T-cell (primary cell): Measurements from ENCODE around the gene ARHGAP12. TPM values are rescaled to one million over a fixed set of nuclear protein-coding genes. Genes with fewer than 3 reads are reported as not detected.
A peak's percentile ranks its signal among the peaks of the same experiment; 100 is the strongest.

Source experiments
- ATAC-seq, 4 experiments: fragments of 200-7000 bp in 3 of 4; fragments of 150-1000 bp in 1 of 4; cut with Tn5 transposase; replicated peaks in 1 of 4; 1 replicate in 3 of 4; 2 replicates in 1 of 4; pipeline ENCODE4 v1.10.0; 2021; ENCODE audit warnings: moderate library complexity in 3 of 4, mild to moderate bottlenecking in 2 of 4, moderate number of reproducible peaks in 1 of 4
- CTCF ChIA-PET, 2 donors: fragments of 300-600 bp; sonication (Branson Sonifier 250); formaldehyde crosslinking; loops; one replicate each; lab custom pipeline; 2022; ENCODE audit warnings: antibody characterized with exemption in 2 of 2; lab: Charles Lee
- POLR2A ChIA-PET, 2 donors: fragments of 300-600 bp; sonication (Branson Sonifier 250); formaldehyde crosslinking; loops; one replicate each; lab custom pipeline; 2022; ENCODE audit warnings: antibody characterized with exemption in 2 of 2; lab: Charles Lee
- DNase-seq, 35 experiments: peaks; one replicate each; pipeline versions ENCODE4 v3.0.0 to v3.0.0-alpha.2; 2013 to 2023
- H3K27ac ChIP-seq: one replicate; pipeline ENCODE4 v1.5.1; 2013; ENCODE audit warnings: low read length
- H3K27me3 ChIP-seq, 2 experiments: replicated peaks in 1 of 2; 1 replicate in 1 of 2; 2 replicates in 1 of 2; pipeline versions ENCODE4 v1.6.1 to v1.7.0; 2013; ENCODE audit warnings: low read length in 1 of 2, mixed read lengths in 1 of 2; ENCODE audit not compliant: control insufficient read depth in 2 of 2, insufficient read depth in 2 of 2; ENCODE audit errors: extremely low read depth in 1 of 2
- H3K36me3 ChIP-seq, 2 donors: 1 replicate in 1 of 2; 2 replicates in 1 of 2; pipeline versions ENCODE4 v1.6.1 to v1.7.0; 2013; ENCODE audit warnings: low read length in 1 of 2; ENCODE audit not compliant: control insufficient read depth in 2 of 2, insufficient read depth in 1 of 2; ENCODE audit errors: extremely low read depth in 1 of 2
- H3K4me1 ChIP-seq, 2 experiments: 1 replicate in 1 of 2; 2 replicates in 1 of 2; pipeline versions ENCODE4 v1.6.1 to v1.7.0; 2013; ENCODE audit warnings: low read length in 2 of 2, mixed read lengths in 1 of 2; ENCODE audit not compliant: insufficient read depth in 2 of 2, control insufficient read depth in 1 of 2; ENCODE audit errors: extremely low read depth in 1 of 2
- H3K4me3 ChIP-seq, 2 donors: 1 replicate in 1 of 2; 2 replicates in 1 of 2; pipeline versions ENCODE4 v1.5.1 to v1.7.0; 2013; ENCODE audit warnings: mild to moderate bottlenecking in 2 of 2, low read length in 1 of 2, moderate library complexity in 1 of 2; ENCODE audit not compliant: control insufficient read depth in 1 of 2; ENCODE audit errors: extremely low read depth in 1 of 2
- H3K9me3 ChIP-seq: 2 replicates; pipeline ENCODE4 v1.7.0; 2013
- H3K27ac Mint-ChIP-seq, 2 donors: one replicate each; pipeline ENCODE4 v1.8.0; 2020 to 2021; ENCODE audit warnings: mild to moderate bottlenecking in 2 of 2, mixed read lengths in 2 of 2
- H3K27me3 Mint-ChIP-seq, 2 donors: one replicate each; pipeline ENCODE4 v1.8.0; 2021 to 2022; ENCODE audit warnings: mixed read lengths in 2 of 2
- H3K36me3 Mint-ChIP-seq: one replicate; pipeline ENCODE4 v1.8.0; 2021; ENCODE audit warnings: mixed read lengths
- H3K4me1 Mint-ChIP-seq, 3 donors: one replicate each; pipeline ENCODE4 v1.8.0; 2020 to 2022; ENCODE audit warnings: mixed read lengths in 3 of 3, mild to moderate bottlenecking in 1 of 3
- H3K4me3 Mint-ChIP-seq, 3 donors: one replicate each; pipeline ENCODE4 v1.8.0; 2020 to 2022; ENCODE audit warnings: mild to moderate bottlenecking in 3 of 3, mixed read lengths in 3 of 3, moderate library complexity in 3 of 3
- H3K9me3 Mint-ChIP-seq, 3 donors: one replicate each; pipeline ENCODE4 v1.8.0; 2020 to 2022; ENCODE audit warnings: mixed read lengths in 3 of 3
- WGBS: methylation state at CpG from one replicate; pipeline ENCODE4 v1.1.5; 2013; ENCODE audit warnings: missing lambda C conversion rate; ENCODE audit not compliant: insufficient coverage; 5-methylcytosine and 5-hydroxymethylcytosine counted together
- total RNA-seq, 35 experiments: library from RNA in 6 of 35; stranded (reverse) in 6 of 35; fragments of 120-200 nt in 1 of 35; gene quantifications; one replicate each; pipeline versions ENCODE4 v1.2.1 to v1.2.4 and lab custom pipeline; 2013 to 2026

The ARHGAP12 gene
- total RNA-seq, 5 donors from 2014 or later (not counting 1 experiment from before 2014, with no cell fraction given): 19.1 to 24.6 (median 23.0) TPM

- no peak for DNase-seq
- Histone ChIP-seq H3K36me3 (no peaks in the 10 kb centered on the region), H3K27ac (no peak overlapping the region), H3K4me1 (peaks cover 10 to 22% of the 10 kb centered on the region in 2 experiments), H3K4me3 (no peak overlapping the region), H3K27me3 (no peaks in the 10 kb centered on the region), H3K9me3 (no peaks in the 10 kb centered on the region)
- peaks cover 9% of the 10 kb centered on the region for H3K36me3 Mint-ChIP-seq
- H3K27me3 Mint-ChIP-seq: no peaks in the 10 kb centered on the region
- ChIA-PET POLR2A (interaction anchor here in 1 of 2 donors (0.7 kb wide), 1 partner anchor 59 kb away, joined by 4 read pairs; no protein-coding TSS in a partner anchor), CTCF (no interaction called here)
- ATAC-seq: peak in 1 of 4 experiments; percentile 53
- H3K4me1 Mint-ChIP-seq: peaks cover 67 to 72% (median 69%) of the 10 kb centered on the region in 3 donors
- H3K4me3 Mint-ChIP-seq: peak overlapping the region; percentile 25 to 64 (median 59)
- WGBS: 50% methylated on average over 1 of the region's 4 CpGs
- peak overlapping the region; percentile 28 to 63 for H3K27ac Mint-ChIP-seq
- no peaks in the 10 kb centered on the region for H3K9me3 Mint-ChIP-seq
These were observed 7.6 kb downstream of the ARHGAP12 start for GRCh38 chr10:31921031-31921430.

- Mint-ChIP-seq H3K27ac (no peak overlapping the region), H3K9me3 (no peaks in the 10 kb centered on the region), H3K36me3 (peaks cover 9% of the 10 kb centered on the region), H3K4me1 (peaks cover 66 to 71% (median 67%) of the 10 kb centered on the region in 3 donors), H3K27me3 (no peaks in the 10 kb centered on the region), H3K4me3 (no peak overlapping the region)
- ChIA-PET POLR2A (no interaction called here), CTCF (no interaction called here)
- no CpG with 5 or more reads among the region's 2 CpGs for WGBS
- Histone ChIP-seq H3K4me3 (no peak overlapping the region), H3K9me3 (no peaks in the 10 kb centered on the region), H3K36me3 (no peaks in the 10 kb centered on the region), H3K27ac (no peak overlapping the region), H3K4me1 (peaks cover 10 to 22% of the 10 kb centered on the region in 2 experiments), H3K27me3 (no peaks in the 10 kb centered on the region)
- ATAC-seq (no peak), DNase-seq (no peak)
These were observed 8.1 kb downstream of the ARHGAP12 start for GRCh38 chr10:31920538-31920937.

- no peaks in the 10 kb centered on the region for H3K27me3 Mint-ChIP-seq
- no peaks in the 10 kb centered on the region for H3K9me3 ChIP-seq
- POLR2A ChIA-PET: no interaction called here
- no peak overlapping the region for H3K27ac ChIP-seq
- DNase-seq (no peak), ATAC-seq (no peak)
- no CpG with 5 or more reads among the region's 2 CpGs for WGBS
- CTCF ChIA-PET: interaction anchor here in 1 of 2 donors (1.0 kb wide), 1 partner anchor 59 kb away, joined by 3 read pairs; no protein-coding TSS in a partner anchor
- H3K4me1 ChIP-seq: peaks cover 13 to 22% of the 10 kb centered on the region in 2 experiments
- H3K9me3 Mint-ChIP-seq: no peaks in the 10 kb centered on the region
- no peak overlapping the region for H3K27ac Mint-ChIP-seq
- H3K4me3 ChIP-seq: no peak overlapping the region
- H3K27me3 ChIP-seq: no peaks in the 10 kb centered on the region
- peaks cover 11% of the 10 kb centered on the region for H3K36me3 Mint-ChIP-seq
- H3K4me1 Mint-ChIP-seq: peaks cover 60 to 66% (median 61%) of the 10 kb centered on the region in 3 donors
- H3K36me3 ChIP-seq: no peaks in the 10 kb centered on the region
- no peak overlapping the region for H3K4me3 Mint-ChIP-seq
These were observed 9.8 kb downstream of the ARHGAP12 start for GRCh38 chr10:31918671-31919409.

- Mint-ChIP-seq H3K4me1 (peaks cover 64 to 70% (median 69%) of the 10 kb centered on the region in 3 donors), H3K27me3 (no peaks in the 10 kb centered on the region), H3K36me3 (peaks cover 13% of the 10 kb centered on the region), H3K4me3 (no peak overlapping the region), H3K27ac (no peak overlapping the region), H3K9me3 (no peaks in the 10 kb centered on the region)
- ATAC-seq (no peak), DNase-seq (no peak)
- H3K4me1 ChIP-seq: peaks cover 13 to 14% of the 10 kb centered on the region in 2 experiments
- no peaks in the 10 kb centered on the region for H3K36me3 ChIP-seq
- ChIA-PET CTCF (interaction anchor here in 1 of 2 donors (0.6 to 0.7 kb wide), 2 partner anchors 136 to 602 kb away, joined by 3 to 5 read pairs; no protein-coding TSS in a partner anchor), POLR2A (interaction anchor here in 1 of 2 donors (0.8 kb wide), 1 partner anchor 34 kb away, joined by 3 read pairs; no protein-coding TSS in a partner anchor)
- H3K9me3 ChIP-seq: no peaks in the 10 kb centered on the region
- H3K27me3 ChIP-seq: no peaks in the 10 kb centered on the region
- WGBS: no CpG with 5 or more reads among the region's 2 CpGs
- no peak overlapping the region for H3K4me3 ChIP-seq
- H3K27ac ChIP-seq: no peak overlapping the region
These were observed 14.3 kb downstream of the ARHGAP12 start for GRCh38 chr10:31914370-31914769.

GRCh38 chr10:31912898-31913850, 15.5 kb downstream of the ARHGAP12 start:
- no peak overlapping the region for H3K4me3 ChIP-seq
- peaks cover 66 to 69% (median 69%) of the 10 kb centered on the region in 3 donors for H3K4me1 Mint-ChIP-seq
- H3K36me3 Mint-ChIP-seq: peaks cover 25% of the 10 kb centered on the region
- H3K27me3 Mint-ChIP-seq: no peaks in the 10 kb centered on the region
- 97% methylated on average over 5 of the region's 10 CpGs for WGBS
- no peak for DNase-seq
- no peak overlapping the region for H3K27ac ChIP-seq
- peak overlapping the region in 1 of 2 donors; percentile 59 for H3K27ac Mint-ChIP-seq
- peaks cover 0 to 4% of the 10 kb centered on the region in 2 donors for H3K36me3 ChIP-seq
- ChIA-PET POLR2A (no interaction called here), CTCF (interaction anchor here (0.7 to 1.0 kb wide), 4 partner anchors 50 to 541 kb away, joined by 3 to 8 read pairs (median 4); no protein-coding TSS in a partner anchor)
- H3K4me1 ChIP-seq: peaks cover 9 to 11% of the 10 kb centered on the region in 2 experiments
- H3K4me3 Mint-ChIP-seq: peak overlapping the region in 2 of 3 donors; percentile 10 to 21
- H3K27me3 ChIP-seq: no peaks in the 10 kb centered on the region
- H3K9me3 ChIP-seq: no peaks in the 10 kb centered on the region
- ATAC-seq: no peak
- H3K9me3 Mint-ChIP-seq: no peaks in the 10 kb centered on the region

- Mint-ChIP-seq H3K9me3 (no peaks in the 10 kb centered on the region), H3K4me3 (peak overlapping the region in 1 of 3 donors; percentile 21), H3K27me3 (no peaks in the 10 kb centered on the region), H3K36me3 (peaks cover 29% of the 10 kb centered on the region), H3K4me1 (peaks cover 61 to 65% (median 62%) of the 10 kb centered on the region in 3 donors), H3K27ac (no peak overlapping the region)
- no peak overlapping the region for H3K27ac ChIP-seq
- peaks cover 9 to 11% of the 10 kb centered on the region in 2 experiments for H3K4me1 ChIP-seq
- no peak for DNase-seq
- H3K4me3 ChIP-seq: no peak overlapping the region
- no peak for ATAC-seq
- CTCF ChIA-PET: interaction anchor here in 1 of 2 donors (1.0 kb wide), 1 partner anchor 50 kb away, joined by 4 read pairs; no protein-coding TSS in a partner anchor
- H3K9me3 ChIP-seq: no peaks in the 10 kb centered on the region
- H3K27me3 ChIP-seq: no peaks in the 10 kb centered on the region
- POLR2A ChIA-PET: no interaction called here
- WGBS: no CpG with 5 or more reads among the region's 2 CpGs
- H3K36me3 ChIP-seq: peaks cover 0 to 8% of the 10 kb centered on the region in 2 donors
These were observed 16.3 kb downstream of the ARHGAP12 start for GRCh38 chr10:31912289-31912688.
